ENCODE results near the gene MIPEP. TPM values are rescaled to one million over a fixed set of nuclear protein-coding genes. Genes with fewer than 3 reads are reported as not detected.

The MIPEP gene
- total RNA-seq, 1 experiment from 2014 or later: 18.6 TPM

DNA sequence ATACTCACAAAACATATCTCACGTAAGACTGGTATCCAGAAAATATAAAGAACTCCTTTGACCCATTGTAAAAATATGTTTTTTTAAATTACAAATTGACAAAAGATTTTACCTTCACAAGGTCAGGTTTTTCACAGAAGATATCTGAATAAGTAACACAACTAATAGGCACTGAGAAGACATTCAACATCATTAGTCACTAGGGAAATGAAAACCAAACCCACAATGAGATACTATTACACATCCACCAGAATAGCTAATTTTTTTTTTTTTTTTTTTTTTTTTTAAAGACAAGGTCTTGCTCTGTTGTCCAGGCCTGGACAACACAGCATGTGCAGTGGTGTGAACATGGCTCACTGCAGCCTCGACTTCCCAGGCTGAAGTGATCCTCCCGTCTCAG, 157.5 kb downstream of the MIPEP start:
- H3F3A ChIP-seq (ENCODE audit: insufficient read depth, low read depth): no peaks in the 10 kb centered on the region
- no peaks in the 10 kb centered on the region for H3K9me2 ChIP-seq (ENCODE audit: insufficient read depth)
- no peaks in the 10 kb centered on the region for H3K36me3 ChIP-seq (ENCODE audit: low read depth)
- H3K9me3 ChIP-seq (ENCODE audit: insufficient read depth, low read depth): no peaks in the 10 kb centered on the region
- TF ChIP-seq, protein P1, sequence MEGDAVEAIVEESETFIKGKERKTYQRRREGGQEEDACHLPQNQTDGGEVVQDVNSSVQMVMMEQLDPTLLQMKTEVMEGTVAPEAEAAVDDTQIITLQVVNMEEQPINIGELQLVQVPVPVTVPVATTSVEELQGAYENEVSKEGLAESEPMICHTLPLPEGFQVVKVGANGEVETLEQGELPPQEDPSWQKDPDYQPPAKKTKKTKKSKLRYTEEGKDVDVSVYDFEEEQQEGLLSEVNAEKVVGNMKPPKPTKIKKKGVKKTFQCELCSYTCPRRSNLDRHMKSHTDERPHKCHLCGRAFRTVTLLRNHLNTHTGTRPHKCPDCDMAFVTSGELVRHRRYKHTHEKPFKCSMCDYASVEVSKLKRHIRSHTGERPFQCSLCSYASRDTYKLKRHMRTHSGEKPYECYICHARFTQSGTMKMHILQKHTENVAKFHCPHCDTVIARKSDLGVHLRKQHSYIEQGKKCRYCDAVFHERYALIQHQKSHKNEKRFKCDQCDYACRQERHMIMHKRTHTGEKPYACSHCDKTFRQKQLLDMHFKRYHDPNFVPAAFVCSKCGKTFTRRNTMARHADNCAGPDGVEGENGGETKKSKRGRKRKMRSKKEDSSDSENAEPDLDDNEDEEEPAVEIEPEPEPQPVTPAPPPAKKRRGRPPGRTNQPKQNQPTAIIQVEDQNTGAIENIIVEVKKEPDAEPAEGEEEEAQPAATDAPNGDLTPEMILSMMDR (conservative IDR thresholded peaks at IDR 0.05): no peak
- TF ChIP-seq EZH2 (IDR thresholded peaks at IDR 0.05; ENCODE audit: low read depth): no peak
- H2AFZ ChIP-seq: no peak overlapping the region
- H3K4me1 ChIP-seq (replicated peaks; ENCODE audit: insufficient read depth): no peaks in the 10 kb centered on the region
- no peak overlapping the region for H3K27ac ChIP-seq
- DNase-seq: no peak
- CTCF ChIA-PET: no interaction called here
- H3K4me3 ChIP-seq: no peak overlapping the region
- no TSS peak for BruUV-seq (replicated peaks)
- H4K20me1 ChIP-seq (ENCODE audit: insufficient read depth): no peaks in the 10 kb centered on the region
- H3K27me3 ChIP-seq (ENCODE audit: insufficient read depth, low read depth): no peaks in the 10 kb centered on the region
- intact Hi-C loops (cut with micrococcal nuclease; ENCODE audit: unreplicated experiment): no loop called here
- POLR2A ChIA-PET (ENCODE audit: unreplicated experiment): no interaction called here
- H3K4me2 ChIP-seq: no peak overlapping the region
- H3K79me2 ChIP-seq (ENCODE audit: low read depth): no peaks in the 10 kb centered on the region

DNA sequence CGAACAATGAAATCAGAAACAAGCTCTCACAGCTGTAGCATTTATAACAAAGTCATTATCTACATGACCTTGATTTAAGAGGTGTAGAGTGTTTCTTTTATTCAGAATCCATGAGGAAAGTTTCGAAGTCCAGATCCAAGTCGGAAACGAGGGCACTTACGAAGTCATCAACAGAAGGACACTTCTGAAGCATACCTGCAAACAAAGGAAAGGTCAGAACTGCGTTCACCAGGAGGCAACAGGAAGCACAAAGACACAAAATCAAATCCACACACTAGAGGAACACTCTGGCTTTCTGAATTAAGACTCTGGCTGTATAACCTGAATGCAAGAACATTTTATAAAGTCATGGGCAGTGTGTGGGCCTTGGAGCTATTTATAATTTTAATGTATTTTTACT, 158.9 kb downstream of the MIPEP start:
- H3K36me3 ChIP-seq (ENCODE audit: low read depth): no peaks in the 10 kb centered on the region
- H4K20me1 ChIP-seq (ENCODE audit: insufficient read depth): no peaks in the 10 kb centered on the region
- intact Hi-C loops (cut with micrococcal nuclease; ENCODE audit: unreplicated experiment): no loop called here
- no peaks in the 10 kb centered on the region for H3K79me2 ChIP-seq (ENCODE audit: low read depth)
- no peak for DNase-seq
- ChIA-PET POLR2A (ENCODE audit: unreplicated experiment) (interaction anchor here (0.6 to 0.7 kb wide), 2 partner anchors 109 to 123 kb away, joined by 5 to 8 read pairs; no protein-coding TSS in a partner anchor), CTCF (no interaction called here)
- TF ChIP-seq, protein P1 (conservative IDR thresholded peaks at IDR 0.05): no peak
- TF ChIP-seq EZH2 (IDR thresholded peaks at IDR 0.05; ENCODE audit: low read depth): no peak
- no peak overlapping the region for H3K4me2 ChIP-seq
- H3K9me2 ChIP-seq (ENCODE audit: insufficient read depth): no peaks in the 10 kb centered on the region
- H3F3A ChIP-seq (ENCODE audit: insufficient read depth, low read depth): no peaks in the 10 kb centered on the region
- H3K9me3 ChIP-seq (ENCODE audit: insufficient read depth, low read depth): no peaks in the 10 kb centered on the region
- no peak overlapping the region for H3K4me3 ChIP-seq
- H2AFZ ChIP-seq: no peak overlapping the region
- BruUV-seq (replicated peaks): no TSS peak
- H3K27me3 ChIP-seq (ENCODE audit: insufficient read depth, low read depth): no peaks in the 10 kb centered on the region
- H3K4me1 ChIP-seq (replicated peaks; ENCODE audit: insufficient read depth): no peaks in the 10 kb centered on the region
- no peak overlapping the region for H3K27ac ChIP-seq

DNA sequence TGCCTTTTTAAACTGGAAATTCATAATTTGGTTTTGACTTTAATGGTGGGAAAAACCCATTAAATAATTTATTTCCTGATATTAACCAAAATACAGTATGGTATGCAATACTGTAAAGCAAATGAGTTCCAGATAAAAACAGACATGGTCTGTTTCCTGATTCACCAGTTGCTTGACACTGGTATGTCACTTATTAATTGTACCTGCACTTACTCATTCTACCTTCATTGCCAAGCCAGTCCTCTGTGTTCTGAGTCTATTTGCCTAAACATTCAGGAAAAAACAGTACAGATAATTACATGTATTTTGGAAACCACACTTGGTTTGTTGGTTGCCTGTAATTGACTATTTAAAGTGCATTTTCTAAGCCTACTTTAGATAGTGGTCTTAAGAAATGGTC, 159.7 kb downstream of the MIPEP start:
- no peak overlapping the region for H3K4me3 ChIP-seq
- DNase-seq: no peak
- H3K36me3 ChIP-seq (ENCODE audit: low read depth): no peaks in the 10 kb centered on the region
- no peaks in the 10 kb centered on the region for H3K27me3 ChIP-seq (ENCODE audit: insufficient read depth, low read depth)
- CTCF ChIA-PET: no interaction called here
- POLR2A ChIA-PET (ENCODE audit: unreplicated experiment): no interaction called here
- H3K4me2 ChIP-seq: no peak overlapping the region
- intact Hi-C loops (cut with micrococcal nuclease; ENCODE audit: unreplicated experiment): no loop called here
- no peak overlapping the region for H2AFZ ChIP-seq
- no peaks in the 10 kb centered on the region for H3K79me2 ChIP-seq (ENCODE audit: low read depth)
- TF ChIP-seq, protein P1 (conservative IDR thresholded peaks at IDR 0.05): no peak
- TF ChIP-seq EZH2 (IDR thresholded peaks at IDR 0.05; ENCODE audit: low read depth): no peak
- no peaks in the 10 kb centered on the region for H3F3A ChIP-seq (ENCODE audit: insufficient read depth, low read depth)
- BruUV-seq (replicated peaks): no TSS peak
- H3K9me2 ChIP-seq (ENCODE audit: insufficient read depth): no peaks in the 10 kb centered on the region
- H4K20me1 ChIP-seq (ENCODE audit: insufficient read depth): no peaks in the 10 kb centered on the region
- H3K27ac ChIP-seq: no peak overlapping the region
- no peaks in the 10 kb centered on the region for H3K9me3 ChIP-seq (ENCODE audit: insufficient read depth, low read depth)
- no peaks in the 10 kb centered on the region for H3K4me1 ChIP-seq (replicated peaks; ENCODE audit: insufficient read depth)

Measured in PC-9 (cell line).